ENCODE results near the gene HDGF. TPM values are rescaled to one million over a fixed set of nuclear protein-coding genes. Genes with fewer than 3 reads are reported as not detected.
A peak's percentile ranks its signal among the peaks of the same experiment; 100 is the strongest.

HDGF gene
- total RNA-seq, 1 experiment from 2014 or later = 498 TPM

DNA sequence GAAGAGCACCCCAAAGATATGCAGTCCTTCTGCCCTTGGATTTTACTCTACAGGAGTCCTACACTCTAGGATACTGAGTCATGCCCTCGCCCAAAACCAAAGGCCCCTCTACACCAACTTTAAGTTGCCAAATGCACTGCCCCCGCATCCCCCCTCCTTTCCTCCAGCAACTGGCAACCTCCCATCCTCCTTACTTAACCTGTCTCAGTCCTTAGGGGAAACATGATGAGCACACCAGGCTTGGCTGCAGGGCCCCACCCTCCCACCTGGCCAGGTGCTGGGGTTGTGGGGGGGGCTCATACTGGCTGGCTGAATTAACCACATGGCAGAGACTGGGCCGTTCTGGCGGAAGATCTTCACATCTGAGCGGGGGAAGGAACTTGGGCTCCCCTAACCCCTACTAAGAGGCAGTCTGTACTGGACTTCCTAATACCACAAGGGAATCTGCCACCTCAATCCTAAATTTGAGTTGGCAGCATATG, 1.2 kb downstream of the HDGF start:
- Histone ChIP-seq H3K79me2 (ENCODE audit: low read depth) (peaks cover 86% of the 10 kb centered on the region), H3K36me3 (ENCODE audit: low read depth) (peaks cover 20% of the 10 kb centered on the region), H3K4me3 (peak overlapping the region; percentile 95), H3F3A (ENCODE audit: insufficient read depth, low read depth) (peaks cover 61% of the 10 kb centered on the region), H3K4me2 (peak overlapping the region; percentile 100), H3K27ac (peak overlapping the region; percentile 93), H3K27me3 (ENCODE audit: insufficient read depth, low read depth) (no peaks in the 10 kb centered on the region), H3K9me2 (ENCODE audit: insufficient read depth) (no peaks in the 10 kb centered on the region), H3K9me3 (ENCODE audit: insufficient read depth, low read depth) (no peaks in the 10 kb centered on the region), H3K4me1 (replicated peaks; ENCODE audit: insufficient read depth) (peaks cover 34% of the 10 kb centered on the region), H4K20me1 (ENCODE audit: insufficient read depth) (peaks cover 10% of the 10 kb centered on the region), H2AFZ (0 out of 2 replicates have a peak overlapping the region, but pooled peaks have one; percentile 64)
- ChIA-PET CTCF (interaction anchor here (0.6 kb wide), 1 partner anchor 15 kb away, joined by 4 read pairs; no protein-coding TSS in a partner anchor), POLR2A (ENCODE audit: unreplicated experiment) (no interaction called here)
- intact Hi-C loops (cut with micrococcal nuclease; ENCODE audit: unreplicated experiment) = loop anchor here (2.0 kb wide), 1 partner anchor 57 kb away; no protein-coding TSS in a partner anchor
- peak; percentile 67 to 69 for DNase-seq
- TF ChIP-seq, protein P1, sequence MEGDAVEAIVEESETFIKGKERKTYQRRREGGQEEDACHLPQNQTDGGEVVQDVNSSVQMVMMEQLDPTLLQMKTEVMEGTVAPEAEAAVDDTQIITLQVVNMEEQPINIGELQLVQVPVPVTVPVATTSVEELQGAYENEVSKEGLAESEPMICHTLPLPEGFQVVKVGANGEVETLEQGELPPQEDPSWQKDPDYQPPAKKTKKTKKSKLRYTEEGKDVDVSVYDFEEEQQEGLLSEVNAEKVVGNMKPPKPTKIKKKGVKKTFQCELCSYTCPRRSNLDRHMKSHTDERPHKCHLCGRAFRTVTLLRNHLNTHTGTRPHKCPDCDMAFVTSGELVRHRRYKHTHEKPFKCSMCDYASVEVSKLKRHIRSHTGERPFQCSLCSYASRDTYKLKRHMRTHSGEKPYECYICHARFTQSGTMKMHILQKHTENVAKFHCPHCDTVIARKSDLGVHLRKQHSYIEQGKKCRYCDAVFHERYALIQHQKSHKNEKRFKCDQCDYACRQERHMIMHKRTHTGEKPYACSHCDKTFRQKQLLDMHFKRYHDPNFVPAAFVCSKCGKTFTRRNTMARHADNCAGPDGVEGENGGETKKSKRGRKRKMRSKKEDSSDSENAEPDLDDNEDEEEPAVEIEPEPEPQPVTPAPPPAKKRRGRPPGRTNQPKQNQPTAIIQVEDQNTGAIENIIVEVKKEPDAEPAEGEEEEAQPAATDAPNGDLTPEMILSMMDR (conservative IDR thresholded peaks at IDR 0.05) = no peak
- TF ChIP-seq EZH2 (IDR thresholded peaks at IDR 0.05; ENCODE audit: low read depth) = no peak
- no TSS peak for BruUV-seq (replicated peaks)

DNA sequence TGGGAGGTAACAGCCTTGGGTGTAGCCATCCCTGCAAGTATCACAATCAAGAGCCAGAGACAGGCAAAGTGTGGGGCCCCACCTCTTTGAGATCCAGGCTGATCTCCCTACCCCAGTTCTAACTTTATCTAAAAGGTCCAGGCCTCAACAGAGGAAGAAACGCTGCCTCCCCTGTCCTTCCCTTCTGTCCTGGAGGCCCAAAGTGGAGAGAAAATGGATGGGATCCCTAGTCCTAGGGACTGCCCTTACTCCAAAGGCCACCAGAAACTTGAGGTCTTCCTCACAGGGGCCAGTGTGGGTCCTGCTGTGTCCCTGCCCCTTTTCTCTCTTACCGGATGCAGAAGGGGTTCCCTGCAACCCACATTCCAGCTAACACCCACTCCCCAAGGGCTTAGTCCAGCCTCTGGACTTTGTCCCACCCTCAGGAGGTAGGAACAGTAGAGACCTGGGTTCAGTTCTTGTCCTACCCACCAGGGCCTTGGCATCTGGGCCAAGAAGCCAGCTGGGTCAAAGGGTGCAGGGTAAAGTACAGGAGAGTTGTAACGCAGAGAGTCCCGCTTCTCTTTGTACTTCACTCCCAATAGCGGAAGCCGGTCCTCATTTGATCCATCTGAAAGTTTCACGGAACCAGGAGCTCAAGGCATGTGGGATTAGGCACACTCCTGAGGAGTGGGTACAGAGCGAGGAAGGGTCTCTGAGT, 1.9 kb downstream of the HDGF start:
- BruUV-seq (replicated peaks) = no TSS peak
- CTCF ChIA-PET = interaction anchor here (0.6 kb wide), 1 partner anchor 15 kb away, joined by 4 read pairs; no protein-coding TSS in a partner anchor
- DNase-seq = peak in 1 of 2 experiments; percentile 17
- Histone ChIP-seq H2AFZ (no peak overlapping the region), H3K27me3 (ENCODE audit: insufficient read depth, low read depth) (no peaks in the 10 kb centered on the region), H4K20me1 (ENCODE audit: insufficient read depth) (peaks cover 16% of the 10 kb centered on the region), H3K4me2 (peak overlapping the region; percentile 100), H3K4me1 (replicated peaks; ENCODE audit: insufficient read depth) (peaks cover 35% of the 10 kb centered on the region), H3K79me2 (ENCODE audit: low read depth) (peaks cover 92% of the 10 kb centered on the region), H3K27ac (peak overlapping the region; percentile 93), H3K9me3 (ENCODE audit: insufficient read depth, low read depth) (no peaks in the 10 kb centered on the region), H3F3A (ENCODE audit: insufficient read depth, low read depth) (peaks cover 68% of the 10 kb centered on the region), H3K36me3 (ENCODE audit: low read depth) (peaks cover 26% of the 10 kb centered on the region), H3K4me3 (peak overlapping the region; percentile 95), H3K9me2 (ENCODE audit: insufficient read depth) (no peaks in the 10 kb centered on the region)
- no peak for TF ChIP-seq EZH2 (IDR thresholded peaks at IDR 0.05; ENCODE audit: low read depth)
- TF ChIP-seq, protein P1 (conservative IDR thresholded peaks at IDR 0.05) = no peak
- POLR2A ChIA-PET (ENCODE audit: unreplicated experiment) = no interaction called here
- intact Hi-C loops (cut with micrococcal nuclease; ENCODE audit: unreplicated experiment) = loop anchor here (2.0 kb wide), 1 partner anchor 57 kb away; no protein-coding TSS in a partner anchor

DNA sequence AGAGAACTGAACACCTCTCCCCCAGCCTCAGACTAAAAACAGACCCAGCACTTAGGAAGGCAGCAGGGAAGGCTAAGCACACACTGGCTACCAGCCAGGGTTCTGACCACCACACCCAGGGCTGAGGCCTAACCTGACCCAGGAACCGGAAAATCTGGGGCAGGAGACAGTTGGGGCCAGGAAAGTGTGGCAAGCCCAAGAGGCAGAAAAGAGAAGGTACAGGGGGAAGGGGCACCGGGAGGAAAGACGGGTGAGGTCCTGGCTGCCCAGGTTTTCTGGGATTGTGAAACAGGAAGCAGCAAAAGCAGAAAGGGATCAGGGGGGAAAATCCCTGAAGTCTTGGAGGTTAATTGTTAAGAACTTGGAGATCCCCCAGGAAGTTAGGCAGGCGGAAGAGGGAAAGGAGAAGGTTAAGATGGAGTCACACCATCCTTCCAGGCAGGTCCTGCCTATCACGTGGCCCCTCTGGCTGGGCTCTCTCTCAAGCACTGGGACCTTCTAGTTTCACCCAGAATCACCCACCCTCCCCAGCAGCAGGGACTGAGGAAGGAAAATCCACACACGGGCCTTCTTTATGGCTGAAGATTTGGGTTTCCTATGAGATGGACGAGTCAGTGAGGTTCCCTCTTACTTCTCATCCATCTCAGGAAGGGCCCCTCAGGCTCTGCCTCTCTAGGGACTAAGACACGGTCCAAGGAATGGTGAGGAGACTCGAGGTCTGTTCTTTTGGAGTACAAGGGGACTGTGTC, 2.6 kb downstream of the HDGF start:
- Histone ChIP-seq H3K4me3 (peak overlapping the region; percentile 95), H3F3A (ENCODE audit: insufficient read depth, low read depth) (peaks cover 72% of the 10 kb centered on the region), H2AFZ (no peak overlapping the region), H3K4me1 (replicated peaks; ENCODE audit: insufficient read depth) (peaks cover 35% of the 10 kb centered on the region), H3K27me3 (ENCODE audit: insufficient read depth, low read depth) (no peaks in the 10 kb centered on the region), H3K9me3 (ENCODE audit: insufficient read depth, low read depth) (no peaks in the 10 kb centered on the region), H3K36me3 (ENCODE audit: low read depth) (peaks cover 26% of the 10 kb centered on the region), H3K27ac (peak overlapping the region; percentile 93), H3K79me2 (ENCODE audit: low read depth) (peaks cover 91% of the 10 kb centered on the region), H3K4me2 (peak overlapping the region; percentile 100), H4K20me1 (ENCODE audit: insufficient read depth) (peaks cover 16% of the 10 kb centered on the region), H3K9me2 (ENCODE audit: insufficient read depth) (no peaks in the 10 kb centered on the region)
- POLR2A ChIA-PET (ENCODE audit: unreplicated experiment) = no interaction called here
- CTCF ChIA-PET = no interaction called here
- TSS peak; percentile 15 for BruUV-seq (replicated peaks)
- DNase-seq = peak; percentile 72 to 75
- TF ChIP-seq, protein P1 (conservative IDR thresholded peaks at IDR 0.05) = no peak
- TF ChIP-seq EZH2 (IDR thresholded peaks at IDR 0.05; ENCODE audit: low read depth) = no peak
- intact Hi-C loops (cut with micrococcal nuclease; ENCODE audit: unreplicated experiment) = loop anchor here (1.0 kb wide), 1 partner anchor 149 kb away; no protein-coding TSS in a partner anchor

All from PC-9 (cell line).